ENCODE results near the gene NADK.

Gene NADK

DNA sequence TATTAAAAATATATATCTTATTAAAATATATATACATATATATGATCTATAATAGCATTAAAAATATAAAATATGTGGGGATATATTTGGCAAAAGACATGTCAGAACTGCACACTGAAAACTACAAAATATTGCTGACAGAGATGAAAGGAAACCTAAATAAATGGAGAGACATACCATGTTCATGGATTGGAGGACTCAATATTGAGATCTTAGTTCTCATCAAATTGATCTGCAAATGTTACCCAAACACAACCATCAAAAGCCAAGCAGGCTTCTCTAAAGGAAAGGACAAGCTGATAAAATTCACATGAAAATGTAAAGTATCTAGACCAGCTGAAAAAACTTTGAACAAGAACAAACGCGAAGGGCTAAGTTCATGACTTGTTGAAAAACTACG, 7.2 kb downstream of the NADK start:
- DNase-seq: no peak
- in situ Hi-C loops (cut with MboI; ENCODE audit: low pct_unique_long_range_greater_than_20kb, low sequenced_read_pairs): no loop called here

GRCh38 chr1:1770102-1770501, 8.2 kb downstream of the NADK start:
- DNase-seq: no peak
- in situ Hi-C loops (cut with MboI; ENCODE audit: low pct_unique_long_range_greater_than_20kb, low sequenced_read_pairs): no loop called here

- in situ Hi-C loops (cut with MboI; ENCODE audit: low pct_unique_long_range_greater_than_20kb, low sequenced_read_pairs): no loop called here
- DNase-seq: no peak
Observed at GRCh38 chr1:1768249-1768992, 9.8 kb downstream of the NADK start.

DNA sequence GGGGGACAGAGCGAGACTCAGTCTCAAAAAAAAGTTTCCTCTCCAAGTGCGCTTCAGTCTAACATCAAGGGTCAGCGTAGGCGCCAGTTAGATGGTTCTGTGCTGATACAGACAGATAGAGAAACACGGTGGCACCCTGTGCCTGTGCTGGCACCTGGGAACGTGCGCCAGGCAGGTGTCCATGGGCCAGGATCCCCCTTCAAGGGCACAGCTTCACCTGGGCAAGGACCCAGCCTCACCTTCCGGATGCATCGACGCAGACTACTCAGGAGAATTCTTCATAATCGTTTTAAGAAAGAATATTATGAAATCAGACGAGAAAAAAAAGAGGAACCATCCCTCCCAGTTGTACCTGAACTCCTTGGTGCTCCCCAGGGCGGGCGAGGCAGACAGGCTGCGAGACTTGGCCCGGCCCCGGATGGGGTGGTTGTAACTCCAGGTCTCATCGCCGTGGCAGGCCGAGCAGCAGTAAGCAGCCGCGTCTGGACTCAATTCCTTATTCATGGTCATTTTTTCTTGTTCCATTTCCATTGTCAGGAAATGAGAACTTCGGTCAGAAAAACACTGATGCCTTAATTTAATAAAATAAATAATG, 13.3 kb downstream of the NADK start:
- in situ Hi-C loops (cut with MboI; ENCODE audit: low pct_unique_long_range_greater_than_20kb, low sequenced_read_pairs): no loop called here
- no peak for DNase-seq

- DNase-seq: peak; percentile 11
- in situ Hi-C loops (cut with MboI; ENCODE audit: low pct_unique_long_range_greater_than_20kb, low sequenced_read_pairs): no loop called here
Observed at GRCh38 chr1:1763657-1764621, 14.3 kb downstream of the NADK start.

DNA sequence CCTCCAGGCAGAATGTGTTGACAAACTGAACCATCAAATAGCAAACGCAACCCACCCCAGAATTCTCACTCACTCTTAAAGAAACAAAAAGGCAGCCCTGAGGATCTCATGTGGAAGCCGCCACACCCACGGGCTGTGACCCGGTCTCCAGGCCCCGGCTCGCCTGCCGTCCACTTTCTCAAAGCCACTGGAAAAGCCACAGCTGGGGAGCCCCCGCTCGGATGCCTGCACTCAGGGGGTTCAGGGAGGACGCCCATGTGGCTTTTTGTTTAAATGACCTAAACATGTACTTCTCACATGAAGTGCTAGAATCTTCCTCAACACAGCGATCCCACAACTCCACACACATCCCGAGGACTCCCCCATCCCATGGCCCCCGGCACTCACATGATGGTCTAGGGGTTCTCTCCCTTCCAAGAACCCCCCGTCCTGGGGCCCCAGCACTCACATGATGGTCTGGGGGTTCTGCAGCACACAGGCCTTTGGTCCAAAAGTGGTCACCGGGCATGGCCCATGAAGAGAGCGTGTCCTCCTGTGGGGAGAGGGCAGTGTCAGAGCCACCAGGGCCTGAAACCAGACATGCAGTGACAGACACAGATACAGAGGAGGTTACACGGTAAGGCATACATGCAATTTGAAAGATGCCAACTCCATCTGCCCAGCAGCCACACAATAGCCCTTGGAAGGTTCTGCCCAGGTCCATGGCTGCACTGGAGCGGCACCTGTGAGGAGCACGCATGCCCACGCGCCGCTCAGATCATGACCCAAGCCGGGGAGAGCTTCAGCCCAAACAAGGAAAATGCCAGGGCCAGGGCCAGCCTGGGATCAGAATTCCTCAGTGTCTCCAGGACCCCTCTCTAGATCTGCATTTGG, 16.5 kb downstream of the NADK start:
- DNase-seq: no peak
- in situ Hi-C loops (cut with MboI; ENCODE audit: low pct_unique_long_range_greater_than_20kb, low sequenced_read_pairs): no loop called here

DNA sequence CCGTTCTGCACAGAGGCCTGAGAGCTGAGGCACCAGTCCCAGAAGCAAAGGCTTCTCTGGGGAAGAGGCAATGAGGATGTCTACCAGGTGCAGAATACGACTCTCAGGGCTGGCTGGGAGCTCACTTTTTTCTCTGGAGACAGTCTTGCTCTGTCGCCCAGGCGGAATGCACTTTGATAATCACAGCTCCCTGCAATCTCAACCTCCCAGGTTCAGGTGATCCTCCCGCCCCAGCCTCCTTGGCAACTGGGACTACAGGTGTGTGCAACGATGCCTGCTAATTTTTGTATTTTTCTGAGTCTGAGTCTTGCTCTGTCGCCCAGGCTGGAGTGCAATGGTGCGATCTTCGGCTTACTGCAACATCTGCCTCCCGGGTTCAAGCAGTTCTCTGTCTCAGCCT, 17.6 kb downstream of the NADK start:
- DNase-seq: no peak
- in situ Hi-C loops (cut with MboI; ENCODE audit: low pct_unique_long_range_greater_than_20kb, low sequenced_read_pairs): no loop called here

- DNase-seq: no peak
- in situ Hi-C loops (cut with MboI; ENCODE audit: low pct_unique_long_range_greater_than_20kb, low sequenced_read_pairs): no loop called here
Observed at GRCh38 chr1:1760345-1760650, 18.0 kb downstream of the NADK start.

- in situ Hi-C loops (cut with MboI; ENCODE audit: low pct_unique_long_range_greater_than_20kb, low sequenced_read_pairs): no loop called here
- no peak for DNase-seq
Observed at GRCh38 chr1:1759456-1760344, 18.6 kb downstream of the NADK start.

- in situ Hi-C loops (cut with MboI; ENCODE audit: low pct_unique_long_range_greater_than_20kb, low sequenced_read_pairs): no loop called here
- DNase-seq: no peak
Observed at GRCh38 chr1:1758692-1759455, 19.4 kb downstream of the NADK start.

GRCh38 chr1:1758059-1758621, 20.1 kb downstream of the NADK start:
- in situ Hi-C loops (cut with MboI; ENCODE audit: low pct_unique_long_range_greater_than_20kb, low sequenced_read_pairs): no loop called here
- DNase-seq: no peak

DNA sequence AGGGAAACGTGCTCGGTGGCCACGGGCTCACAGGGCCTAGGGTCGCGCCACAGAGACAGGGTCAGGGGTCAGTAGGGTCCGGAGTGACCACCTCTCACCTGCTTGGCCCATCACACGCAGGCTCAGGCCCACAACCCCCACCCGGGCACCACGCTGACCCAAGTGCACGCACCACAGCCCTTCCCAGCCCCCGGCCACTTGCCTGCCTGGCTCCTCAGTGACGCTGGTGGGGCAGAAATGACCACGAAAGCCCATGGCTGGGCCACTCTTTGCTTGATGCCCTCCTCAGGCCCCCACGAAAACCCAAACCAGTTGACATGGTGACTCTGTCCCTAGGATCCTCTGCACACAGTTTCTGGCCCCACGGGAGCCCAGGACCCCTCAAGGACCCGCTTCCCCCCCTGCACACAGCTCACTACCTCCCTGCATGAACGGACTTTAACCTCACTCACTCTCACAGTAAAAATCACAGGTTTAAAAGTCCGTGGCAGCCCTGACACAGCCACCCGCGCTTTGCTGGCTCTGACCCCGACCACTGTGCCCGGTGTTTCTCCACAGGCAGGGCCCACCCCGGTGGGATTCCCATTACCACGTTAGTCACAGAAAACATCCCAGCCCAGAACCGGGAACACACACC, 20.7 kb downstream of the NADK start:
- in situ Hi-C loops (cut with MboI; ENCODE audit: low pct_unique_long_range_greater_than_20kb, low sequenced_read_pairs): no loop called here
- DNase-seq: no peak

GRCh38 chr1:1756661-1757421, 21.4 kb downstream of the NADK start:
- DNase-seq: no peak
- in situ Hi-C loops (cut with MboI; ENCODE audit: low pct_unique_long_range_greater_than_20kb, low sequenced_read_pairs): no loop called here

DNA sequence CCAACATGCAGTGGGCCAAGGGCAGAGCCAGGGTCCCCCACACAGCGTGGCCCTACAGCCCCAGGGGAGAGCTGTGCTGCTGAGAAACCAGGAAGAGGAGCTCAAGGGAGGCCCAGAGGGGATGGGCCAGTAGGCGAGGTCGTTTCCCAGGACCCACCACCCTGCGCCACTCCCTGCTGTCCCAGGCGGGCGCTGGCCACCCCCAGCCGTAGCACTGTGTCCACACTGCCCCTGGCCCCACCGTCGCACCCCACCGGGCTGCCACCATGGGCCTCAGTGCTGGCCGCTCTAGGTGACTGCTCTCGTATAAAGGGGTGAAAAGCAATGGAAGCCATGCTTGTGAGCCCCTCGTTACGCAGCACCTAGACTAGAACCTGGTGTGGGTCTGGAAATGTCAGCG, 22.4 kb downstream of the NADK start:
- in situ Hi-C loops (cut with MboI; ENCODE audit: low pct_unique_long_range_greater_than_20kb, low sequenced_read_pairs): no loop called here

DNA sequence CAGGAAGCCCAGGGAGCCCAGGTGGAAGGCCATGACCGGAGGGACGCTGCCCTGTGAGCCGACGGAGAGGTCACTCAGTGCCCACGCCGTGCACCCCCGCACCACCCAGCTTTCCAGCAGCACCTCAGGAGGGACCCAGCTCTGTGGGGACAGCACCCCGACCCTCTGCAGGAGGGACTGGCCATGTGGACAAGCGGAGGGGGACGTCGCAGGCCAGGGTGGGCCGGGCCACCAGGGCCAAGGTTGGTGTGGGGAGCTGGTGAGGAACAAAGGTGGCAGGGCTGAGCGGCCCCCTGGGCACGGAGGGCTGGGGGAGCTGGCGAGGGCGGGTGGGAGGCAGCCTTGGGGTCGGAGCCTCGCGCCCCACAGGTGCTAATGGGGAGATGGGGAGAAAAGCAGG, 22.8 kb downstream of the NADK start:
- in situ Hi-C loops (cut with MboI; ENCODE audit: low pct_unique_long_range_greater_than_20kb, low sequenced_read_pairs): no loop called here

More for the DNA sequence above, 22.4 kb downstream of the NADK start:
- no peak for DNase-seq

More for the DNA sequence above, 22.8 kb downstream of the NADK start:
- DNase-seq: no peak
